GM13976 (cell line): Measurements from ENCODE around the gene TMTC3.

ENCODE experiments used
- DNase-seq: peaks from one replicate; pipeline ENCODE4 v3.0.0; 2012; ENCODE audit warnings: low spot score
- in situ Hi-C: fragments of 300-500 bp; cut with MboI; formaldehyde crosslinking; loops from one replicate; pipeline ENCODE4 v1.12.0; 2022; ENCODE audit warnings: low sequenced_read_pairs, mixed read lengths, inconsistent platforms; ENCODE audit not compliant: unreplicated experiment
- TF ChIP-seq, protein P1 (sequence below): IDR thresholded peaks from 2 replicates; pipeline ENCODE4 v1.5.1; 2012; ENCODE audit warnings: borderline replicate concordance, mild to moderate bottlenecking; ENCODE audit not compliant: insufficient read depth; ENCODE audit errors: extremely low read depth, missing control alignments, control extremely low read depth

Gene TMTC3

DNA sequence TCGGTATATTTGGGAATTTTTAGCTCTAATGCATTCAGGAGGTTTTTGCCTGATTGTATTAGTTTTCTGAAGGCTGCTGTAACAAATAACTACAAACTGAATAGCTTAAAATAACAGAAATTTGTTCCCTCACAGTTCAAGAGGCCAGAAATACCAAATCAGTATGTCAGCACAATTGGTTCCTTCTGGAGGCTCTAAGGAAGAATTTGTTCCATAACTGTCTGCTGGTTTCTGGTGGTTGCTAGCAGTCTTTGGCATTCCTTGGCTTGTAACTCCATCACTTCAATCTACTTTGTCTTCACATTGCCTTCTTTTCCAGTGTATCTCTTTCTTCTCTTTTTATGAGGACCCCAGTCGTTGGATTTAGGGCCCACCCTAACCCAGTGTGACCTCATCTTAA lies 21.3 kb downstream of the TMTC3 start:
- in situ Hi-C loops: loop anchor here (25.0 kb wide), 1 partner anchor 824 kb away; no protein-coding TSS in a partner anchor
- TF ChIP-seq, protein P1, sequence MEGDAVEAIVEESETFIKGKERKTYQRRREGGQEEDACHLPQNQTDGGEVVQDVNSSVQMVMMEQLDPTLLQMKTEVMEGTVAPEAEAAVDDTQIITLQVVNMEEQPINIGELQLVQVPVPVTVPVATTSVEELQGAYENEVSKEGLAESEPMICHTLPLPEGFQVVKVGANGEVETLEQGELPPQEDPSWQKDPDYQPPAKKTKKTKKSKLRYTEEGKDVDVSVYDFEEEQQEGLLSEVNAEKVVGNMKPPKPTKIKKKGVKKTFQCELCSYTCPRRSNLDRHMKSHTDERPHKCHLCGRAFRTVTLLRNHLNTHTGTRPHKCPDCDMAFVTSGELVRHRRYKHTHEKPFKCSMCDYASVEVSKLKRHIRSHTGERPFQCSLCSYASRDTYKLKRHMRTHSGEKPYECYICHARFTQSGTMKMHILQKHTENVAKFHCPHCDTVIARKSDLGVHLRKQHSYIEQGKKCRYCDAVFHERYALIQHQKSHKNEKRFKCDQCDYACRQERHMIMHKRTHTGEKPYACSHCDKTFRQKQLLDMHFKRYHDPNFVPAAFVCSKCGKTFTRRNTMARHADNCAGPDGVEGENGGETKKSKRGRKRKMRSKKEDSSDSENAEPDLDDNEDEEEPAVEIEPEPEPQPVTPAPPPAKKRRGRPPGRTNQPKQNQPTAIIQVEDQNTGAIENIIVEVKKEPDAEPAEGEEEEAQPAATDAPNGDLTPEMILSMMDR: no peak
- no peak for DNase-seq

DNA sequence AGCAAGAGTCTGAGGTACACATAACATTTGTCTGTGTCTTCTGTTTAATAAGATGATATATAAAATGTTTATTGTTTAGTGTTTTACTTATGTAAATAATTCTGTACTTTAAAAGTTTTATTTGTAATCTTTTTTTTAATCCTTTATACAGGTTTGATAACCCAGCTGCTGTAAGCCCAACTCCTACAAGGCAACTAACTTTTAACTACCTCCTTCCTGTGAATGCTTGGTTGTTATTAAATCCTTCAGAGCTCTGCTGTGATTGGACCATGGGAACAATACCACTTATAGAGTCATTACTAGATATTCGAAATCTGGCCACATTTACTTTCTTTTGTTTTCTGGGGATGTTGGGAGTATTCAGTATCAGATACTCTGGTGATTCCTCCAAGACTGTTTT lies 24.1 kb downstream of the TMTC3 start:
- no peak for DNase-seq
- TF ChIP-seq, protein P1: no peak
- in situ Hi-C loops: loop anchor here (25.0 kb wide), 1 partner anchor 821 kb away; no protein-coding TSS in a partner anchor

DNA sequence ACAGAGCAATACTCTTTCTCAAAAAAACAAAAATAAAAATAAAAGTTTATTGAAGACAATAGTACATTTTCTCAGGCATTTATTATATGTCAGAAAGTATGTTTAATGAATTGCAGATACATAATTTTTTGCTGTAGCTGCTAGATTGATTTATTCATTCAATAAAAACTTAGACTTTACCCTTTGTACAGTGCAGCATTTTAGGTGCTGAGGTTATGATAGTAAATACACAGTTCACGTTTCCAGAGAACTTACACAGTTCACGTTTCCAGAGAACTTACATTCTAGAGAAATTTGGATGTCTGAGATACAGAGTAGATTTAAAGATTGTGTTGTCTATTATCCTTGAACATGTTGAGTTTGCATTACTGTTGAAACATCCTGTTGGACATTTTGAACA lies 25.3 kb downstream of the TMTC3 start:
- TF ChIP-seq, protein P1: no peak
- in situ Hi-C loops: loop anchor here (25.0 kb wide), 1 partner anchor 820 kb away; no protein-coding TSS in a partner anchor
- no peak for DNase-seq

DNA sequence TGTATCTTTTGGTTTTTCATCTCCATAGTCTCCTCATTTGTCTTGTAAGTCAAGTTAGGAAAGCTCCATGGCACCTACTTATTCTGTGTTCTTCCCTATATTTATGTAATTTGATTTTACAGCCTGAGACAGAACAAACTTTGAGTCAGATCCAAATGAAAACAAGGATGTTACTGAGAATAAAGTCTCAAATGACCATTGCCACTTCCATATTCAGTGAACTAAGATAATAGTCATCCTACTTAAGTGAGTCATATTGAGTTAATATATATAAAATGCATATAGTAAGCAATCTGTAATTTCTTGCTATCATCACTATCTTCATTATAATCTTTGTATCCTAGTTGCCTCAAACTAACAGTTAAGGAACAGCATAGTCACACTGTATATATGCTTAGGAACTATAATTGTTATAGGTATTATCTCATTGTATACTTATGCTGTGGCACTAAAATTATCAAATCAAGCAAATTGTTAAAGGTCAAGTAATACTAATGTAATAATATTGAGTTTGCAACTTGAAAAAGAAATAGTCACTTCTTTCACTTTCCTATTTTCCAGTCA lies 30.8 kb downstream of the TMTC3 start:
- no peak for DNase-seq
- TF ChIP-seq, protein P1: no peak
- in situ Hi-C loops: loop anchor here (25.0 kb wide), 1 partner anchor 814 kb away; no protein-coding TSS in a partner anchor

DNA sequence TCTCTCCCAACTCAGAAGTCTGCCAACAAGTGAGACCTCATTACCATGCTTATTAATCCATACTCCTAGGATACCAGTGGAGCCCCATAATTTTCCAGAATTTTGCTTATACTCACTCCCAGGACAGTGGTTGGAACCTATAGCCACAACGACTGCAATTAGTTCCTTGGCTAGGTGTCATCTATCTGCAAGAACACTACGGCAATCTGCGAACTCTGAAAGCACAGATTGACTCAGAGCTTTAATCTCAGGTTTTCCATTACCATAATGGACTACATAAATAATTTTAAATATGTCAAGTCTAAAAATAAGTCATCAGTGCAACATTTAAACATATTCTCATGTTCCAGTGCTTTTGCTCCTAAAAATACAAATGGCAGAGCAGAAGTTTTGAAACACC lies 33.4 kb downstream of the TMTC3 start:
- in situ Hi-C loops: no loop called here
- DNase-seq: no peak
- TF ChIP-seq, protein P1: no peak

DNA sequence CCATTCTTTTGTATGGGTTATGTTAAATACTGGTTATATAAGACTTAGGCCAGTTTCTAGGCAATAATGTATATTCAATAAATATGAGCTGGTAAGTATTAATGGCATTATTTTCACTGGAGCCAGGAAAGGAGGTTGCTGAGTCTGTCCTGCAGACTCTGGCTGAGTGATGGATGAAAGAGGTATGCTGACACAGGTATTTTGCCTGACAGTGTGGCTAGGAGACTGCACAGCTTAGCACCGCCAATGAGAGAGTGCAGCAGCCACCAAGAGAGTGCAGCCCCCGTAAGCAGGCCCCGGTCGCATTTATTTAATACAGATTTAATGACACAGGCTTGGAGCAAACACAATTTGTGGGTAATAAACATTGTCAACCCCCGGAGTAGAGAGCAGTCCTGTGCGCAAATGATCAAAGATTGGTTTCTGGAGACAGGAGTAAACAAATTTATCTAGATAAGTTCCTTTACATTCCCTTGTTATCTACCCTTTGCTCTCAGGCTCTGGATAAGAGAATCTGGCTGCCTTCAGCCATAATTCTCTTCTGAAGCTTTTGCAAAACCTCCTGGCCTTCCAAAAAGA lies 37.4 kb downstream of the TMTC3 start:
- in situ Hi-C loops: no loop called here
- no peak for DNase-seq
- TF ChIP-seq, protein P1: no peak
